Ovary (tissue), 9 donors: ENCODE results near the gene ERVFRD-1. TPM values are rescaled to one million over a fixed set of nuclear protein-coding genes. Genes with fewer than 3 reads are reported as not detected.

Source experiments
- DNase-seq, 5 donors: peaks; one replicate each; pipeline ENCODE4 v3.0.0-alpha.2; 2019 to 2020
- H3K27ac ChIP-seq, 2 donors: fragments of 200-600 bp; one replicate each; pipeline versions ENCODE4 v1.5.1 to v1.8.0; 2019 to 2022
- H3K27me3 ChIP-seq: fragments of 200-600 bp; one replicate; pipeline ENCODE4 v1.8.0; 2022
- H3K36me3 ChIP-seq: fragments of 200-600 bp; sonication (generic); one replicate; pipeline ENCODE4 v1.5.1; 2019
- H3K4me1 ChIP-seq: one replicate; pipeline ENCODE4 v1.8.1; 2013; ENCODE audit warnings: mild to moderate bottlenecking, moderate library complexity; ENCODE audit not compliant: insufficient read depth
- H3K4me3 ChIP-seq: fragments of 200-600 bp; sonication (generic); one replicate; pipeline ENCODE4 v1.5.1; 2017
- H3K9me3 ChIP-seq, 2 donors: fragments of 200-600 bp in 1 of 2; sonication (generic) in 1 of 2; one replicate each; pipeline versions ENCODE4 v1.5.1 to v1.8.1; 2013 to 2019; ENCODE audit warnings: mild to moderate bottlenecking in 1 of 2, moderate library complexity in 1 of 2
- EP300 ChIP-seq: sonication (generic); formaldehyde crosslinking; IDR thresholded peaks from one replicate; pipeline ENCODE4 v1.6.1; 2017; ENCODE audit warnings: antibody characterized with exemption
- POLR2A ChIP-seq: fragments of 450-650 bp; IDR thresholded peaks from one replicate; pipeline ENCODE4 v1.6.1; 2017; ENCODE audit warnings: antibody characterized with exemption, mild to moderate bottlenecking, moderate library complexity
- WGBS, 3 donors: extraction: QIAGEN DNeasy Blood & Tissue Kit in 1 of 3; methylation state at CpG; one replicate each; pipeline versions ENCODE4 v1.1.5 to v1.1.7; 2013 to 2017; 5-methylcytosine and 5-hydroxymethylcytosine counted together
- intact Hi-C, 4 donors: fragments of 100-400 bp; cut with DNase I; formaldehyde crosslinking; loops; one replicate each; pipeline versions ENCODE4 v1.11.0 to v1.15.1; 2022 to 2023
- polyA plus RNA-seq, 2 donors: library from polyadenylated mRNA; stranded (reverse); fragments of 200-250 nt in 1 of 2; fragments of 350-450 nt in 1 of 2; fragmentation: Illumina TruSeq in 1 of 2; extraction: RNeasy Lipid Tissue Mini Kit (QIAGEN cat#74804) in 1 of 2; gene quantifications; one replicate each; pipeline ENCODE4 v1.2.3, GENCODE V29; 2013 to 2014
- total RNA-seq, 7 donors: library from RNA; depleted of rRNA in 2 of 7; stranded (reverse); fragments of >200 nt in 2 of 7; fragmentation: NEBNext Ultra II Directional in 3 of 7; extraction: Animal tissue kit (Norgen Biotek cat#: 25700) in 3 of 7; gene quantifications; one replicate each; pipeline versions ENCODE4 v1.1.0 to v1.2.4, GENCODE V29; 2016 to 2023
- TF ChIP-seq, protein P1 (sequence below), 3 donors: fragments of 450-650 bp in 2 of 3; fragments of 200-600 bp in 1 of 3; IDR thresholded peaks; one replicate each; pipeline versions ENCODE4 v1.5.1 to v1.8.0; 2016 to 2022; ENCODE audit warnings: antibody characterized with exemption in 3 of 3, mild to moderate bottlenecking in 1 of 3
- donor health status: DM: no; HTN: no; CAD: no; lungs with moderate emphysema.
- donor health status: DM: no; HTN: no; CAD: no.
- donor health status: Bipolar disorder and iron deficiency.
- donor health status: DM: yes; HTN: yes; CAD: no.
- donor health status: DM: no; HTN: no; CAD: no.
- donor health status: DM: yes; HTN: yes; CAD: no.

The ERVFRD-1 gene
- total and polyA plus RNA-seq, 9 donors = 0.05 to 0.78 (median 0.12) TPM; not detected in 6

DNA sequence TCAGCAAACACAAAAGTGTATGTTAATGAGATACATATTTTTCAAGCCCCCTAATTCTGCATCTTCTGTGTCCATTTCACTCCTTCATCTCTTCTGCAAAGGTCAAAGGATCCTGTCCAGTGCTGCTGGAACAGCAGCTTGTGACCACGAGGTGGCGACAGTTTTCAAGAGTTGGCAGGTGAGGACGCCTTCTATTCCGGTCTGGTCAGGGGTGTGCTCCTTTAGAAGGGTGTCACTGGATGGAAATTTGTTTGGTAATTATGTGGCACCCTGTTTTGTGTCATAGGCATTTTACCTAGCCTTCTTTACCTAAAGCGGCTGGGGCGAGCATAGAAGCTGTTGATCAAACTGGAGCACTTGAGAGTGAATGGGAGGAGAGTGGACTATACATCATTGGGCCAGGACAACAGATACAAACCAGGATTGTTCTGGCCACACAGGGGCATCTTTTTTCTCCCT lies 32.9 kb upstream of the ERVFRD-1 start:
- H3K4me1 ChIP-seq = no peaks in the 10 kb centered on the region
- peak; percentile 54 to 78 (median 75) for DNase-seq
- H3K9me3 ChIP-seq = no peaks in the 10 kb centered on the region
- TF ChIP-seq, protein P1, sequence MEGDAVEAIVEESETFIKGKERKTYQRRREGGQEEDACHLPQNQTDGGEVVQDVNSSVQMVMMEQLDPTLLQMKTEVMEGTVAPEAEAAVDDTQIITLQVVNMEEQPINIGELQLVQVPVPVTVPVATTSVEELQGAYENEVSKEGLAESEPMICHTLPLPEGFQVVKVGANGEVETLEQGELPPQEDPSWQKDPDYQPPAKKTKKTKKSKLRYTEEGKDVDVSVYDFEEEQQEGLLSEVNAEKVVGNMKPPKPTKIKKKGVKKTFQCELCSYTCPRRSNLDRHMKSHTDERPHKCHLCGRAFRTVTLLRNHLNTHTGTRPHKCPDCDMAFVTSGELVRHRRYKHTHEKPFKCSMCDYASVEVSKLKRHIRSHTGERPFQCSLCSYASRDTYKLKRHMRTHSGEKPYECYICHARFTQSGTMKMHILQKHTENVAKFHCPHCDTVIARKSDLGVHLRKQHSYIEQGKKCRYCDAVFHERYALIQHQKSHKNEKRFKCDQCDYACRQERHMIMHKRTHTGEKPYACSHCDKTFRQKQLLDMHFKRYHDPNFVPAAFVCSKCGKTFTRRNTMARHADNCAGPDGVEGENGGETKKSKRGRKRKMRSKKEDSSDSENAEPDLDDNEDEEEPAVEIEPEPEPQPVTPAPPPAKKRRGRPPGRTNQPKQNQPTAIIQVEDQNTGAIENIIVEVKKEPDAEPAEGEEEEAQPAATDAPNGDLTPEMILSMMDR (IDR thresholded peaks at IDR 0.05) = peak; percentile 53 to 72 (median 63)
- no peak for TF ChIP-seq EP300
- no peak for TF ChIP-seq POLR2A
- no peak overlapping the region for H3K27ac ChIP-seq
- H3K4me3 ChIP-seq = no peak overlapping the region
- intact Hi-C loops = loop anchor here (2.0 to 10.0 kb wide), 2 partner anchors 350 to 352 kb away; no protein-coding TSS in a partner anchor
- WGBS, 3 donors = 19 to 22% (median 19%) methylated on average over 6 of the region's 6 CpGs
- H3K36me3 ChIP-seq = no peaks in the 10 kb centered on the region
- H3K27me3 ChIP-seq = no peaks in the 10 kb centered on the region

DNA sequence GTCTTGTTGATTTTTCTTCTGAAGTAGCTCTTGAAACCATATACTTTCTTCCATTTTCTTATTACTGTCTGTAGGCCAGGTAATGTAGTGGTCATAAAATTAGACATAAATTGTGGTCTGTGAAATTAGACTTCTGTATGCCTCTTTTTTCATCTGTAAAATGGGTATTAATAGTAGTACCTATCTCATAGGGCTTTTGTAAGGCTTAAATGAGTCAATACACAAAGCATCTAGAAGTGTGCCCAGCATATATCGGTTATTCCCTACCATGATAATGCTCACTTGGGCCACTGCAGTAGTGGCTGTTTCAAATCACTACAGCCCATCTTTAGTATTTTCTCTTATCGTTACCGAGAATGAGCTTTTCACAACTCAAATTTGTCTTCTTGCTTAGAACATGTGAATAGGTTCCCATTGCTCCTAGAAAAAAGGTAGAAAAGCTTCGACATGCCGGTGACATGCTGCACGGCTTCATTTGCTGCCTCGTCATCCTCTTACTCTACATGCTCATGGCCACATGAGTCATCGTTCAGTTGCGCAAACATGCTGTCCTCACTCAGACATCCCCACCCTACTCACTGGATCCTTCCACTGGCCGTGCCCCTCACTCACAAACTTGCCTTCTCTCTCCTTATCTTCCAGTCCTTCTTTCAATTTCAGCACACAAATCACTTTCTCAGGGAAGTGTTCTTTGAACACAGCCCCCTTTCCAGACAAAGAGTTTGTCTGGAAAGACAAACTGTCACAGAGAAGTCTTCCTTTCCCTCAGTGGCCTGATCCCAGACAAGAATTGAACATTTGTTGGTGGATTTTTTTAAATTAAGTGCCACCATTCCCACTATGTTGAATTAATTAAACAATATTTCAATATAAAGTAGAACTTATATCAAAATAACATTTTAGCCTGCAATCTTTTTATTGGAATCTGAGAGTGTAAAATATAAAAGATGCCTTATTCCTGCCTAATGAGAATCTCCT lies 32.2 kb upstream of the ERVFRD-1 start:
- intact Hi-C loops = loop anchor here (2.0 to 10.0 kb wide), 2 partner anchors 351 to 353 kb away; no protein-coding TSS in a partner anchor
- TF ChIP-seq, protein P1 (IDR thresholded peaks at IDR 0.05) = no peak
- Histone ChIP-seq H3K9me3 (no peaks in the 10 kb centered on the region), H3K4me3 (no peak overlapping the region), H3K27ac (no peak overlapping the region), H3K27me3 (no peaks in the 10 kb centered on the region), H3K4me1 (no peaks in the 10 kb centered on the region), H3K36me3 (no peaks in the 10 kb centered on the region)
- 85 to 94% (median 91%) methylated on average over 10 of the region's 10 CpGs for WGBS, 3 donors
- peak in 1 of 5 donors; percentile 50 for DNase-seq

DNA sequence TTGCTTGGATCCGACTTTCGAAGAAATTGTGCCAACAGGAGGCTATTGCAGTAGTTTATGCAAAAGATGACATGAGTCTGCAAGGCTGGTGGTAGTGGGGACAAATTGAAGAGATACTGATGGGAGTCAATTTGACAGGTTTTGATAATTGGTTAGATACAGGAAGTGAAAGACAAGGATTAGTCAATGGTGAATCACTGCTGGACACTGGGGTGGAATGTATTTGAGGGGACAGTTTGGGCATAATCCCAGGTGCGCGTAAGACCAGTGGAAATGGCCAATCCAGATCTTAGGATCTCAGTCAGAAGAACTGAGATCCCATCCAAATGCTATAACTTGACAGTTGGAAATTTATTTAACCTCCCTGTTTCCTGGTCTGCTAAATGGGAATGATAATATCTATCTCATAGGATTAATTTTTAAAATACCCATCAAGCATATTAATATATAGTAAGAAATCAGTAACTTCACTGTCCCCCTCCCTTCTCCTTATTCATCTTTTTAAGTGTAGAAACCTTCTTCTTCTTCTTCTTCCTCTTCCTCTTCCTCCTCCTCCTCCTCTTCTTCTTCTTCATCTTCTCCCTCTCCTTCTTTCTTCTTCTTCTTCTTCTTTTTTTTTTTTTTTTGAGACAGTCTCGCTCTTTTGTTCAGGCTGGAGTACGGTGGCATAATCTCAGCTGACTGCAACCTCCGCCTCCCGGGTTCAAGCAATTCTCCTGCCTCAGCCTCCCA lies 30.9 kb upstream of the ERVFRD-1 start:
- Histone ChIP-seq H3K36me3 (no peaks in the 10 kb centered on the region), H3K4me1 (no peaks in the 10 kb centered on the region), H3K27me3 (no peaks in the 10 kb centered on the region), H3K27ac (no peak overlapping the region), H3K9me3 (no peaks in the 10 kb centered on the region), H3K4me3 (no peak overlapping the region)
- WGBS, 3 donors = 94 to 97% (median 95%) methylated on average over 8 of the region's 8 CpGs
- TF ChIP-seq EP300 (no peak), POLR2A (no peak)
- TF ChIP-seq, protein P1 (IDR thresholded peaks at IDR 0.05) = no peak
- no peak for DNase-seq
- intact Hi-C loops = loop anchor here in 2 of 4 donors (10.0 kb wide), 1 partner anchor 352 kb away; no protein-coding TSS in a partner anchor

DNA sequence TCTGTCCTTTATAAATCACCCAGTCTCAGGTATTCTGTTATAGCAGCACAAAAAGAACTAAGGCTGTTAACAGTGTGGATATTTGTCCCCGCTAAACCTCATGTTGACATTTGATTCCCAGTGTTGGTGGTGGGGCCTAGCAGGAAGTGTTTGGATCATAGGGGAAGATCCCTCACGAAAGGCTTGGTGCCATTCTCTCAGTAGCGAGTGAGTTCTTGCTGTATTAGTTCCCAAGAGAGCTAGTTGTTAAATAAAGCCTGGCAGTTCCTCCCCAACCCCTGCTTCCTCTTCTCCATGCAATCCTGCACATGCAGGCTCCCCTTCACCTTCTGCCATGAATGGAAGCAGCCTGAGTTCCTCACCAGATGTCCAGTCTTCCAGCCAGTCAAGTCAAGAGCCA lies 29.8 kb upstream of the ERVFRD-1 start:
- H3K27me3 ChIP-seq = no peaks in the 10 kb centered on the region
- WGBS, 3 donors = 88 to 96% (median 96%) methylated on average over 3 of the region's 3 CpGs
- H3K4me1 ChIP-seq = no peaks in the 10 kb centered on the region
- no peaks in the 10 kb centered on the region for H3K36me3 ChIP-seq
- H3K4me3 ChIP-seq = no peak overlapping the region
- no peak for DNase-seq
- TF ChIP-seq, protein P1 (IDR thresholded peaks at IDR 0.05) = no peak
- TF ChIP-seq POLR2A (no peak), EP300 (no peak)
- intact Hi-C loops = loop anchor here in 2 of 4 donors (10.0 kb wide), 1 partner anchor 354 kb away; no protein-coding TSS in a partner anchor
- no peak overlapping the region for H3K27ac ChIP-seq
- no peaks in the 10 kb centered on the region for H3K9me3 ChIP-seq
